BLaER1 (cell line): Measurements from ENCODE around the gene MRPS27.

Source experiments
- H3K27ac ChIP-seq: shearing (Covaris generic); formaldehyde crosslinking; 2 replicates; pipeline ENCODE4 v1.8.1; 2022
- H3K27me3 ChIP-seq: shearing (Covaris generic); formaldehyde crosslinking; 2 replicates; pipeline ENCODE4 v1.8.1; 2022
- H3K36me3 ChIP-seq: shearing (Covaris generic); formaldehyde crosslinking; 2 replicates; pipeline ENCODE4 v1.8.1; 2022
- H3K4me1 ChIP-seq: shearing (Covaris generic); formaldehyde crosslinking; 2 replicates; pipeline ENCODE4 v1.8.1; 2022
- H3K4me2 ChIP-seq: shearing (Covaris generic); formaldehyde crosslinking; 2 replicates; pipeline ENCODE4 v1.8.1; 2022
- H3K4me3 ChIP-seq: shearing (Covaris generic); formaldehyde crosslinking; 2 replicates; pipeline ENCODE4 v1.8.1; 2022
- H3K9ac ChIP-seq: shearing (Covaris generic); formaldehyde crosslinking; 2 replicates; pipeline ENCODE4 v1.8.1; 2022
- H3K9me3 ChIP-seq: shearing (Covaris generic); formaldehyde crosslinking; 2 replicates; pipeline ENCODE4 v1.8.1; 2022
- H4K20me1 ChIP-seq: shearing (Covaris generic); formaldehyde crosslinking; 2 replicates; pipeline ENCODE4 v1.8.1; 2022
- Cebpa-rat ChIP-seq: shearing (Covaris generic); IDR thresholded peaks from 2 replicates; pipeline ENCODE4 v1.8.1; 2022

Gene MRPS27

DNA sequence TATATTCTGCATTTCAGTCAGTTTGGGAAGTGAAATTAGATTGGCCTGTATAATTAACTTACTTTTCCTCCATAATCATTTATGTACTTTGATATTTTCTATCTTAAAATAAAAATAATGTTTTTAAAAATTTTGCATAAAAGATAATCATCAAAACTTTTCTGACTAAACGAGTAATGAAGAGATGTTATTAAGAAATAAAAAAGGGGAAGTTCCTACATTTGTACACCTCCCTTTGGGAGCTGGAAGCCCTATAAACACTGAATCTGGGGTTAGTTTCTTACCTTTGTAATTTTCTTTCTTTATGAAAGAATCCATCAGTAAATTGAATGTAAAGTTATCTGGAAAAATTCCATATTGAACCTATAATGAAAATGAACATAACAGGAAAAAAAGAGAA is 86.2 kb downstream of the MRPS27 start:
- Histone ChIP-seq H3K27me3 (no peaks in the 10 kb centered on the region), H3K4me3 (no peak overlapping the region), H3K4me1 (peaks cover 10% of the 10 kb centered on the region), H3K9ac (no peak overlapping the region), H4K20me1 (no peaks in the 10 kb centered on the region; the same call in 1 of the 2 replicates), H3K36me3 (peaks cover 85% of the 10 kb centered on the region), H3K4me2 (no peak overlapping the region), H3K27ac (no peak overlapping the region), H3K9me3 (no peaks in the 10 kb centered on the region)
- no peak for TF ChIP-seq Cebpa-rat

DNA sequence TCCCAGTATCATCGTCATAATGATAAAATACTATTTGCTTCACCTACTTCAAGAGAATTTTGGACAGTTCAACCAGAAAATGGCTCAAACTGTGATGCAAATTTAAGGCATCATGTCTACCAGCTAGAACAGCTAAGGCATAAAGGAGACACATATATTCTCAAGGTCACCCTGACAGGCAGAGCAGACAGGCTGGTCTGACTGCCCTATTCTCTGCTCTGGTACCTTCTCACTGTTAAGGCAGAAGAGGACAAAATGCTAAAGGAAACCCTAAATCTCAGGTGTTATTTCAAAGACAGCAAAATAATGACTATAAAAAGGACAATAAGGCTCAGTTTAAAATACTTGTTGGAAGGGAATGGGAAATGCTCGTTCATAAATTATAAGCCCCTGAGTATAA is 87.2 kb downstream of the MRPS27 start:
- no peak overlapping the region for H3K27ac ChIP-seq
- no peak overlapping the region for H3K9ac ChIP-seq
- no peak overlapping the region for H3K4me2 ChIP-seq
- H3K9me3 ChIP-seq, result no peaks in the 10 kb centered on the region
- peaks cover 80% of the 10 kb centered on the region for H3K36me3 ChIP-seq
- H3K27me3 ChIP-seq, result no peaks in the 10 kb centered on the region
- peaks cover 10% of the 10 kb centered on the region for H3K4me1 ChIP-seq
- no peak overlapping the region for H3K4me3 ChIP-seq
- H4K20me1 ChIP-seq, result no peaks in the 10 kb centered on the region
- no peak for TF ChIP-seq Cebpa-rat

DNA sequence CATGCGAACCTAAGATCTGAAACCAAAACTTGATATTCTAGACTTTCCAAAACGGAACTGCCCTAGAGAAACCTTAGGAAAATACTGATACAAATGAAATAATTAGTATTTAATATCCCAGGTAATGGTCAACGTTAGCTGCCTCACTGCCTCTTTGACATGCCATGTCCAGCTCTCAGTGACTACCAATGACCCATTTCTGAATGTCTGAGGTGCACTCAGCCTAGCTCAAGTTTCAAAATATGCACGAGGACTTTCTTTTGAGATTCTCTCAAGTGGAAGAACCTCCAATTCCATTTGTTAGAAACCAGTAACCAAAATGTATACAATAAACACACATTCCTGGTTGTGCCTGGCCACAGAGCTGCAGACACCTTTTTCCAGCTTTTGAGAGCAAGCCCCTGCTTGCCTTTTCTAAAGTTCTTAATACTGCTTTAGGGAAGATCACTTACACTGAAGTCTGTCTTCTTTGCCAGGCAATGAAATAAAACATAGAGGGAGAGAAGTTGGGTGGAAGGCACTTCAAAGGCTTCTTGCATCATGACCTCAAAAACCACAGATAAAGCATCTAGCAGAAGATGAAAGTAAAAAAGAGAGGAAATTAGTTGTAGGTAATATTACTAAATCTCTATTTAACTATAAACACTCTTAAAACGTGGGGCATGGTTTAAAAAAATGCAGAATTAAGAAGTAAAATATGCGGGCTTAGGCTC is 87.9 kb downstream of the MRPS27 start:
- Histone ChIP-seq H3K27me3 (no peaks in the 10 kb centered on the region), H3K36me3 (peaks cover 80% of the 10 kb centered on the region), H3K9me3 (no peaks in the 10 kb centered on the region), H3K27ac (no peak overlapping the region), H3K9ac (no peak overlapping the region), H3K4me3 (no peak overlapping the region), H4K20me1 (no peaks in the 10 kb centered on the region), H3K4me1 (peaks cover 10% of the 10 kb centered on the region), H3K4me2 (no peak overlapping the region)
- no peak for TF ChIP-seq Cebpa-rat

DNA sequence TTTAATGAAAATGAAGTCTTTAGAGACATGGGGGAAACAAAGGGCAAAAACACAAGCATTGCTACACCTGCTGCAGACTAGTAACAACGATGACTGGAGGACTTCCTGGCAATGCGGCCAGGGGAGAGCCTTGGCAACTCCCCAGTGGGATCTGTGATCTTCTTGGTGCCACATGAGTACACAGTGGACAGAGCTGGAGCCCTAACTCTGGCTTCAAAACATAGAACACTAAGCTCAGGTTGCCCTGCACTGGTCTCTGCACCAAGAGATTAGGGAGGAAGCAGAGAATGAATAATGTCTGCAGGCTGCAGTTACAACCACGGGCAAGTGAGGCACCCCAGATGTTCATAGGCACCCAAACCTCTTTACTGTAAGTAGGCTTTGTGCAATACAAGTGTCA is 91.1 kb downstream of the MRPS27 start:
- no peak overlapping the region for H3K4me3 ChIP-seq
- no peaks in the 10 kb centered on the region for H3K27me3 ChIP-seq
- peaks cover 85% of the 10 kb centered on the region for H3K36me3 ChIP-seq
- no peaks in the 10 kb centered on the region for H4K20me1 ChIP-seq
- H3K4me1 ChIP-seq, result peaks cover 10% of the 10 kb centered on the region
- no peak overlapping the region for H3K4me2 ChIP-seq
- no peak for TF ChIP-seq Cebpa-rat
- no peak overlapping the region for H3K9ac ChIP-seq
- H3K27ac ChIP-seq, result no peak overlapping the region
- no peaks in the 10 kb centered on the region for H3K9me3 ChIP-seq

DNA sequence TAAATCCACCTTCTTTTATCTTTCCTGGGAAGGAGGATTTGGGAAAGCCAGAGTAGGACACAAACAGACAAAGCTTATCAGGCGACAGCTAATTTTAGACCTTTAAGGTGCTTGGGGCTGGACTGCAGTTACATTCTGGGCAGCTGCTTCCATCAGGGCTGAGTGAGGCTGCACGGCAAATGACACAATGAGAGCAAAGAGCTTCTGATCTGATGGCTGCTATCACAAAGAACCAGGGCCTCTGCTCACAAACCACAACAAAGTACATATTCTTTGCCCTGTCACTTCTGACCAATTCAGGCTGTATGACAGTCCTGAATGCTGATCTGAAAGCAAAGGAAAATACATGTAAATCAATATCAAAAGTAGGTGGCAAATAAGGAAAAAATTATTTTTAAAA is 93.1 kb downstream of the MRPS27 start:
- Histone ChIP-seq H3K36me3 (peaks cover 90% of the 10 kb centered on the region), H3K27ac (no peak overlapping the region)

DNA sequence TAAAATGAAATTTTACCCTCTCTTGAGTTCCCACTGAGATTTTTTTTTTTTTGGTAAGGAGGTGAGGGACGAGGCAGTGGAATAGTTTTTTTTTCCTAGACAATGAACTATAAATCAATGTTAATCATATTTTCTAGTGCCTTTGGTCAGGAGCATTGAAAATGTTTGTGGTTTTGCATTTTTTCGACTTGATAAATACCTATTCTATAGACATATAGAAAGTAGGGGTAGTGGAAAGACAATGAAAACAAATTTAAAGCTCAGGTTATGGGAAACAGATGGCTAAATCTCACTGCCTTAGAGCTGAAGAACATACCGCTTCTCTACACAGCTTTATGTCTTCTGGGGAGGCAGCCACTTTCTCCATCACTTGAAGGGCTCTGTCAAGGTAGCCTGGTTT is 94.3 kb downstream of the MRPS27 start:
- H3K36me3 ChIP-seq, result peaks cover 91% of the 10 kb centered on the region
- H3K27me3 ChIP-seq, result no peaks in the 10 kb centered on the region
- H4K20me1 ChIP-seq, result no peaks in the 10 kb centered on the region
- no peak overlapping the region for H3K4me2 ChIP-seq
- no peak overlapping the region for H3K27ac ChIP-seq
- H3K9ac ChIP-seq, result no peak overlapping the region
- H3K9me3 ChIP-seq, result no peaks in the 10 kb centered on the region
- TF ChIP-seq Cebpa-rat, result no peak
- H3K4me3 ChIP-seq, result no peak overlapping the region
- no peaks in the 10 kb centered on the region for H3K4me1 ChIP-seq

More for the DNA sequence above, 93.1 kb downstream of the MRPS27 start:
- Histone ChIP-seq H3K4me3 (no peak overlapping the region), H4K20me1 (no peaks in the 10 kb centered on the region), H3K9me3 (no peaks in the 10 kb centered on the region), H3K4me1 (no peaks in the 10 kb centered on the region), H3K9ac (no peak overlapping the region), H3K4me2 (no peak overlapping the region), H3K27me3 (no peaks in the 10 kb centered on the region)
- no peak for TF ChIP-seq Cebpa-rat

DNA sequence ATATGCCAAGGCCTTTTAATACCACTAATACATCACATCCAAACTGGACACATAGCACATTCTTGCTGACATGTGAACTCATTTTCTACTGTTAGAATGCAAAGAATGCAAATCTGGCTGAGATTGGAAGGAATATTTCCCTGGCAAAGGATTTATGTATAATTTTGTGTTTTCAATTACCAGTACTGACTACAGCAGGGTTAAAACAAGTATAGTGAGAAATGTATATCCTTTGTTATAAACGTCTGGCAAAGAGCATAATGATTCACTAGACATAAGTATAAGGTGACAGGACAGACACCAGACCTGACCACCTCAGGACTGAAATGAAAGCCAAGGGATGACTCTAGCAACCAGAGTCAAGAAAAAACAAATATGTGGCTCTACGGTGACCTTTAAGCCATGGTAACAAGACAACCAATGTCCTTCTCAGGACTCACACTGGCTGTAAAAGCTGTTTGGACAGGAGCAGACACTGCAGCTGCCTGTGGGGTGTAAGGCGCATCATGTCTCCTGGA is 95.0 kb downstream of the MRPS27 start:
- Histone ChIP-seq H3K27ac (no peak overlapping the region), H4K20me1 (no peaks in the 10 kb centered on the region), H3K36me3 (peaks cover 91% of the 10 kb centered on the region), H3K4me2 (no peak overlapping the region), H3K27me3 (no peaks in the 10 kb centered on the region), H3K4me3 (no peak overlapping the region), H3K9me3 (no peaks in the 10 kb centered on the region), H3K9ac (no peak overlapping the region), H3K4me1 (no peaks in the 10 kb centered on the region)
- TF ChIP-seq Cebpa-rat, result no peak

DNA sequence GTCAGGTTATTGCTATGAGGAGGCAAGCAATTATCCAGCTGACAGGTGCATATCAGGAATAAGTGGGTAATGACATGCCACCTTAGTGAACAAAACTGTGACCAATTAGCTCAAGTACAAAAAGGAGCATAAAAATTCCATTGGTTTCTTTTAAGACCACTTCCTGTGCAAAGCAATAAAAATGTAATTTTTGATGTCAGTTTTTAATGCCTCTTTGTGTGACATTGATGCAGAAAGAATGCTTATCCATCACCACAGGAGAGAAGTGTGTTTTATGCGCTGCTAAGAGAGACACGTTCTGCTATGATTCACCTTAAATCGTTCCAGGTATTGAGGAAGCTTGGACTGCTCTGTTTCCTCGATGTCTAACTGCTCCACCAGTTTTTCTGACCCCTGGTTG is 96.7 kb downstream of the MRPS27 start:
- Histone ChIP-seq H4K20me1 (no peaks in the 10 kb centered on the region), H3K4me2 (no peak overlapping the region), H3K9ac (no peak overlapping the region), H3K36me3 (peaks cover 94% of the 10 kb centered on the region), H3K4me3 (no peak overlapping the region), H3K9me3 (no peaks in the 10 kb centered on the region), H3K27me3 (no peaks in the 10 kb centered on the region), H3K4me1 (no peaks in the 10 kb centered on the region), H3K27ac (no peak overlapping the region)
- no peak for TF ChIP-seq Cebpa-rat

DNA sequence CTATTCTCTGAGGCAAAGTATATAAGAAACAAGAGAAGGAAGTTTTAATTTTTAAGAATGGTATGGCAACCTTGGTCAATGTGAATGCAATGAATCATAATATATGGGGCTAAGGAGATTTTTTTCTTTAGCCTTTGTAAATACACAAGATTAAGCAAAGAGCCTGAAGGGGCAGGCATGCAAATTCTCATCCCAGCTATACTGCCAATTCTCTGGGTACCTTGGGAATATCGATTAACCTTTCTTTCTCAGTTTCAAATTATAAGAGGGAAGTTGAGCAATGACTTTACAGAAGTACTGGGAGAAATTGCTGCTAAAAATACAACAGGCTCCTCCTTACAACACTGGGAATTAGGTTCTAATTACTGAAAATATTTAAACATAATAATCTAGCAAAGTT is 97.5 kb downstream of the MRPS27 start:
- Histone ChIP-seq H3K9ac (no peak overlapping the region), H3K27me3 (no peaks in the 10 kb centered on the region), H3K27ac (no peak overlapping the region), H4K20me1 (no peaks in the 10 kb centered on the region), H3K4me3 (no peak overlapping the region), H3K36me3 (peaks cover 100% of the 10 kb centered on the region), H3K9me3 (no peaks in the 10 kb centered on the region), H3K4me1 (no peaks in the 10 kb centered on the region), H3K4me2 (no peak overlapping the region)
- TF ChIP-seq Cebpa-rat, result no peak

DNA sequence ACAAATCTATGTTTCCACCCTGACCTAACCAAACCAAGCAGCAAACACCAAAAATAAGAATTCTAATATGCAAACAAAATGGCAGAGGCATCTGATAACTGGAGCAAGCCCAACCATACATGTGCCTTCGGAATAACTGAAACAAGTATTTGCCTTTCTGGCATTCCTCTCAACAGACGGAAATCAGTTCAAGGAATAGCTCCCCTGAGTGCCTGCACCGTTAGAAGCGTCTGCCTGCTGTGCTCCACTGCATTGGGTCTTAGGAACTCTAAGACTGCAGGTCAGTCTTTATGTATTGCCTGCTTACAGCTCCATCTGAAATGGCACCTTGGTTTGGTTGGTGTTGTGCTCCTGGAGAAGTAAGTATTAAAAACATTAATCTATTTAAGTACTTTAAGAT is 98.5 kb downstream of the MRPS27 start:
- Histone ChIP-seq H3K4me1 (no peaks in the 10 kb centered on the region), H3K4me2 (no peak overlapping the region), H3K9me3 (no peaks in the 10 kb centered on the region), H4K20me1 (no peaks in the 10 kb centered on the region), H3K36me3 (peaks cover 99% of the 10 kb centered on the region), H3K4me3 (no peak overlapping the region), H3K9ac (no peak overlapping the region), H3K27ac (no peak overlapping the region), H3K27me3 (no peaks in the 10 kb centered on the region)
- TF ChIP-seq Cebpa-rat, result no peak
